H9 (cell line): ENCODE results near the gene NPHP4. TPM values are rescaled to one million over a fixed set of nuclear protein-coding genes. Genes with fewer than 3 reads are reported as not detected.

Experiments used
- DNase-seq: peaks from one replicate; pipeline ENCODE4 v3.0.0-alpha.2; 2017
- H2AFZ ChIP-seq: one replicate; pipeline ENCODE4 v1.6.1; 2013; ENCODE audit warnings: mild to moderate bottlenecking, low read length, control low read depth, moderate library complexity
- H2AK5ac ChIP-seq: 2 replicates; pipeline ENCODE4 v1.6.1; 2013; ENCODE audit warnings: low read length, control low read depth, mixed read lengths; ENCODE audit not compliant: insufficient read length
- H2BK120ac ChIP-seq: one replicate; pipeline ENCODE4 v1.6.1; 2013; ENCODE audit warnings: low read depth, mild to moderate bottlenecking, low read length, control low read depth, inconsistent platforms; ENCODE audit not compliant: poor library complexity, severe bottlenecking
- H2BK12ac ChIP-seq: 2 replicates; pipeline ENCODE4 v1.6.1; 2013; ENCODE audit warnings: low read length, control low read depth, mixed read lengths, low read depth; ENCODE audit not compliant: insufficient read length
- H2BK15ac ChIP-seq: 2 replicates; pipeline ENCODE4 v1.6.1; 2013; ENCODE audit warnings: low read depth, low read length, control low read depth
- H2BK20ac ChIP-seq: one replicate; pipeline ENCODE4 v1.6.1; 2013; ENCODE audit warnings: low read depth, mild to moderate bottlenecking, low read length, control low read depth, inconsistent platforms; ENCODE audit not compliant: poor library complexity, severe bottlenecking
- H2BK5ac ChIP-seq: 2 replicates; pipeline ENCODE4 v1.6.1; 2013; ENCODE audit warnings: low read length, control low read depth, mixed read lengths; ENCODE audit not compliant: insufficient read length
- H3K14ac ChIP-seq: 2 replicates; pipeline ENCODE4 v1.6.1; 2013; ENCODE audit warnings: low read length, control low read depth; ENCODE audit not compliant: insufficient read depth
- H3K18ac ChIP-seq: 2 replicates; pipeline ENCODE4 v1.6.1; 2013; ENCODE audit warnings: low read depth, mild to moderate bottlenecking, mixed read lengths, low read length, control low read depth; ENCODE audit not compliant: insufficient read length
- H3K23ac ChIP-seq: 2 replicates; pipeline ENCODE4 v1.6.1; 2013; ENCODE audit warnings: low read length, control low read depth, mixed read lengths, low read depth; ENCODE audit not compliant: insufficient read length
- H3K23me2 ChIP-seq: 2 replicates; pipeline ENCODE4 v1.6.1; 2013; ENCODE audit warnings: low read depth, mild to moderate bottlenecking, mixed read lengths, low read length, control low read depth; ENCODE audit not compliant: insufficient read length, poor library complexity, severe bottlenecking
- H3K27ac ChIP-seq: 2 replicates; pipeline ENCODE4 v1.5.1; 2013; ENCODE audit warnings: low read length, control low read depth, mixed read lengths, low read depth; ENCODE audit not compliant: insufficient read length
- H3K27me3 ChIP-seq: 2 replicates; pipeline ENCODE4 v1.6.1; 2013; ENCODE audit warnings: low read length, control low read depth, inconsistent platforms; ENCODE audit not compliant: insufficient read depth
- H3K4ac ChIP-seq: 2 replicates; pipeline ENCODE4 v1.6.1; 2013; ENCODE audit warnings: low read depth, mild to moderate bottlenecking, control low read depth, inconsistent platforms, low read length, moderate library complexity
- H3K4me1 ChIP-seq: 2 replicates; pipeline ENCODE4 v1.6.1; 2013; ENCODE audit warnings: low read length, control low read depth, inconsistent platforms; ENCODE audit not compliant: insufficient read depth
- H3K4me2 ChIP-seq: 2 replicates; pipeline ENCODE4 v1.6.1; 2013; ENCODE audit warnings: low read length, control low read depth, mixed read lengths; ENCODE audit not compliant: insufficient read length, insufficient read depth
- H3K56ac ChIP-seq: 2 replicates; pipeline ENCODE4 v1.6.1; 2013; ENCODE audit warnings: low read depth, mild to moderate bottlenecking, mixed read lengths, low read length, control low read depth; ENCODE audit not compliant: insufficient read length
- H3K79me1 ChIP-seq: 2 replicates; pipeline ENCODE4 v1.6.1; 2013; ENCODE audit warnings: low read depth, mild to moderate bottlenecking, moderate library complexity, low read length, control low read depth, inconsistent platforms; ENCODE audit not compliant: insufficient read depth, poor library complexity, severe bottlenecking
- H3K79me2 ChIP-seq: 2 replicates; pipeline ENCODE4 v1.6.1; 2013; ENCODE audit warnings: low read length, control low read depth, inconsistent platforms; ENCODE audit not compliant: insufficient read depth
- H3K9ac ChIP-seq: 2 replicates; pipeline ENCODE4 v1.6.1; 2013; ENCODE audit warnings: low read length, control low read depth, mixed read lengths; ENCODE audit not compliant: insufficient read length; ENCODE audit errors: extremely low read depth
- H3K9me3 ChIP-seq: one replicate; pipeline ENCODE4 v1.6.1; 2013; ENCODE audit warnings: low read depth, low read length, inconsistent platforms; ENCODE audit not compliant: control insufficient read depth
- H3T11ph ChIP-seq: one replicate; pipeline ENCODE4 v1.6.1; 2013; ENCODE audit warnings: mild to moderate bottlenecking, low read length, control low read depth, inconsistent platforms
- H4K20me1 ChIP-seq: one replicate; pipeline ENCODE4 v1.6.1; 2013; ENCODE audit not compliant: control insufficient read depth, insufficient read length, insufficient read depth
- H4K5ac ChIP-seq: 2 replicates; pipeline ENCODE4 v1.6.1; 2013; ENCODE audit warnings: low read depth, mild to moderate bottlenecking, mixed read lengths, low read length, control low read depth; ENCODE audit not compliant: insufficient read length
- H4K8ac ChIP-seq: replicated peaks from 2 replicates; pipeline ENCODE4 v1.6.1; 2013; ENCODE audit warnings: low read length, control low read depth, mixed read lengths, low read depth; ENCODE audit not compliant: insufficient read length
- H4K91ac ChIP-seq: 2 replicates; pipeline ENCODE4 v1.6.1; 2013; ENCODE audit warnings: low read depth, mild to moderate bottlenecking, moderate library complexity, mixed read lengths, low read length, control low read depth; ENCODE audit not compliant: insufficient read length
- H3K27ac Mint-ChIP-seq, 3 experiments: 2 replicates in 2 of 3; 3 replicates in 1 of 3; pipeline ENCODE4 v1.8.0; 2020 to 2021; ENCODE audit warnings: mixed read lengths in 3 of 3, mild to moderate bottlenecking in 1 of 3, moderate library complexity in 1 of 3
- H3K27me3 Mint-ChIP-seq: 2 replicates; pipeline ENCODE4 v1.8.0; 2021; ENCODE audit warnings: low read depth, mild to moderate bottlenecking, moderate library complexity, mixed read lengths
- H3K36me3 Mint-ChIP-seq, 3 experiments: 2 replicates in 2 of 3; 3 replicates in 1 of 3; pipeline ENCODE4 v1.8.0; 2020 to 2021; ENCODE audit warnings: low read depth in 3 of 3, mixed read lengths in 3 of 3; ENCODE audit not compliant: insufficient read depth in 1 of 3
- H3K4me1 Mint-ChIP-seq, 2 experiments: 2 replicates each; pipeline ENCODE4 v1.8.0; 2020; ENCODE audit warnings: mixed read lengths in 2 of 2
- H3K4me3 Mint-ChIP-seq, 2 experiments: 2 replicates in 1 of 2; 3 replicates in 1 of 2; pipeline ENCODE4 v1.8.0; 2020 to 2021; ENCODE audit warnings: mild to moderate bottlenecking in 2 of 2, mixed read lengths in 2 of 2, moderate library complexity in 1 of 2
- H3K9me3 Mint-ChIP-seq, 2 experiments: 2 replicates in 1 of 2; 3 replicates in 1 of 2; pipeline ENCODE4 v1.8.0; 2020; ENCODE audit warnings: mild to moderate bottlenecking in 2 of 2, mixed read lengths in 2 of 2, moderate library complexity in 1 of 2
- WGBS: extraction: QIAGEN DNeasy Blood & Tissue Kit; methylation state at CpG from one replicate; pipeline ENCODE4 v1.1.7; 2013; ENCODE audit warnings: missing lambda C conversion rate, low lambda C conversion rate, mixed read lengths; ENCODE audit not compliant: insufficient read length; ENCODE audit errors: extremely low coverage; 5-methylcytosine and 5-hydroxymethylcytosine counted together
- total RNA-seq: library from RNA; stranded (reverse); gene quantifications from 2 replicates; pipeline ENCODE4 v1.2.1, GENCODE V29; 2021
- TF ChIP-seq, protein P1 (sequence below): fragments of 200-600 bp; sonication (generic); conservative IDR thresholded peaks from 3 replicates; pipeline ENCODE4 v1.8.0; 2021; ENCODE audit warnings: antibody characterized with exemption, mild to moderate bottlenecking

The NPHP4 gene
- total RNA-seq, 1 experiment from 2014 or later, result 17.6 TPM

DNA sequence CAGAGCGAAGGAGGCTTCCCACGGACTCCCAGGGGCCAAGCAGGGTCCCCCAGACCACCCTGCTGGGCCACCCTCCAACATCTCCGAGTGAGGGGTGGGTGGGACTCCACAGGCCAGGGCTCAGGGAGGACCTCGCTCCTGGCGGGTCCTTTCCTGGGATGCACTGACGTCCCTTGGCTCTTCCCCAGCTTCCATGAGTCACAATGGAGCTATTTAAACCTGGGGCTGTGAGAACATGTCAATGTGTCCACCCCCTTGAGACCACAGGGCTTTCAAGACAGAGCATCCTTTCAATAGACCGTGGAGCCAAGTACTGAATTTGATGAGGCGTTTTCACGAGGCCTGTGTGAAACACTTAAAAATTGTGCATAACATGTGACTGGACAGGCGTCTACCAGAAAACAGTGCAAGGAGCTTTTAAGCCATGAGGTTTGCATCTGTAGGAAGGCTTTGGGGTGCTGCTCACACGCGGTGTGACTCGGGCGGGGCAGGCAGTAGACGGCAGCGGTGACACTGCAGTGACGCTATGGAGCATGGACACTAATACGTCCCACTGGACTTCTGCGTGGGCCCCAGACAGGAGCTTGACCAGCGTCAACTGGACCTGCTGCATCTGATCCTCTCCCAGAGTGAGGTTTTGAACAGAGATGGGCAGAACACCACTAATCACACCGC lies 24.1 kb upstream of the NPHP4 start:
- no peak overlapping the region for H3K18ac ChIP-seq
- no peak overlapping the region for H3K4ac ChIP-seq
- no peak overlapping the region for H3K4me3 Mint-ChIP-seq
- peaks cover 10% of the 10 kb centered on the region for H3K27me3 Mint-ChIP-seq
- no peak overlapping the region for H2BK20ac ChIP-seq
- H3K14ac ChIP-seq, result no peak overlapping the region
- H3K23me2 ChIP-seq, result no peaks in the 10 kb centered on the region
- H3K27me3 ChIP-seq, result no peaks in the 10 kb centered on the region
- no peak overlapping the region for H4K5ac ChIP-seq
- H3K23ac ChIP-seq, result no peak overlapping the region
- no peak overlapping the region for H2BK5ac ChIP-seq
- no peak overlapping the region for H2BK120ac ChIP-seq
- H2BK15ac ChIP-seq, result no peak overlapping the region
- H4K8ac ChIP-seq, result no peak overlapping the region
- H4K20me1 ChIP-seq, result no peaks in the 10 kb centered on the region
- H3K27ac ChIP-seq, result no peak overlapping the region
- no peak overlapping the region for H2BK12ac ChIP-seq
- no peak overlapping the region for H3T11ph ChIP-seq
- H3K27ac Mint-ChIP-seq, result no peak overlapping the region
- no peaks in the 10 kb centered on the region; a peak in 1 of 7 replicates for H3K36me3 Mint-ChIP-seq
- H3K79me2 ChIP-seq, result no peaks in the 10 kb centered on the region
- H3K4me2 ChIP-seq, result no peak overlapping the region
- H3K4me1 ChIP-seq, result no peaks in the 10 kb centered on the region
- TF ChIP-seq, protein P1, sequence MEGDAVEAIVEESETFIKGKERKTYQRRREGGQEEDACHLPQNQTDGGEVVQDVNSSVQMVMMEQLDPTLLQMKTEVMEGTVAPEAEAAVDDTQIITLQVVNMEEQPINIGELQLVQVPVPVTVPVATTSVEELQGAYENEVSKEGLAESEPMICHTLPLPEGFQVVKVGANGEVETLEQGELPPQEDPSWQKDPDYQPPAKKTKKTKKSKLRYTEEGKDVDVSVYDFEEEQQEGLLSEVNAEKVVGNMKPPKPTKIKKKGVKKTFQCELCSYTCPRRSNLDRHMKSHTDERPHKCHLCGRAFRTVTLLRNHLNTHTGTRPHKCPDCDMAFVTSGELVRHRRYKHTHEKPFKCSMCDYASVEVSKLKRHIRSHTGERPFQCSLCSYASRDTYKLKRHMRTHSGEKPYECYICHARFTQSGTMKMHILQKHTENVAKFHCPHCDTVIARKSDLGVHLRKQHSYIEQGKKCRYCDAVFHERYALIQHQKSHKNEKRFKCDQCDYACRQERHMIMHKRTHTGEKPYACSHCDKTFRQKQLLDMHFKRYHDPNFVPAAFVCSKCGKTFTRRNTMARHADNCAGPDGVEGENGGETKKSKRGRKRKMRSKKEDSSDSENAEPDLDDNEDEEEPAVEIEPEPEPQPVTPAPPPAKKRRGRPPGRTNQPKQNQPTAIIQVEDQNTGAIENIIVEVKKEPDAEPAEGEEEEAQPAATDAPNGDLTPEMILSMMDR, result no peak
- H3K9ac ChIP-seq, result no peak overlapping the region
- no peak overlapping the region for H2AK5ac ChIP-seq
- no CpG with 5 or more reads among the region's 21 CpGs for WGBS
- no peak overlapping the region for H4K91ac ChIP-seq
- H3K9me3 ChIP-seq, result no peaks in the 10 kb centered on the region
- no peaks in the 10 kb centered on the region for H3K4me1 Mint-ChIP-seq
- H3K56ac ChIP-seq, result no peak overlapping the region
- no peak overlapping the region for H2AFZ ChIP-seq
- DNase-seq, result no peak
- H3K9me3 Mint-ChIP-seq, result no peaks in the 10 kb centered on the region
- no peaks in the 10 kb centered on the region for H3K79me1 ChIP-seq
